SHP77 (cell line): ENCODE measurements around the gene NXT1.

ENCODE experiments used
- DNase-seq, 2 experiments: peaks; one replicate each; lab custom pipeline; 2025; lab: John Stamatoyannopoulos, UW

Gene NXT1

GRCh38 chr20:23390091-23390774 lies 39.6 kb downstream of the NXT1 start:
- no peak for DNase-seq

- no peak for DNase-seq
Measured at GRCh38 chr20:23391707-23392310, 41.2 kb downstream of the NXT1 start.

- DNase-seq = no peak
Measured at GRCh38 chr20:23393996-23394775, 43.6 kb downstream of the NXT1 start.

GRCh38 chr20:23396950-23397627 lies 46.5 kb downstream of the NXT1 start:
- DNase-seq = peak in 1 of 2 experiments; percentile 21

GRCh38 chr20:23397961-23398360 lies 47.4 kb downstream of the NXT1 start:
- DNase-seq = no peak

- DNase-seq = no peak
Measured at GRCh38 chr20:23399568-23400241, 49.1 kb downstream of the NXT1 start.

GRCh38 chr20:23401051-23401450 lies 50.5 kb downstream of the NXT1 start:
- no peak for DNase-seq

- no peak for DNase-seq
Measured at GRCh38 chr20:23403751-23404150, 53.2 kb downstream of the NXT1 start.

- DNase-seq = no peak
Measured at GRCh38 chr20:23404196-23404595, 53.6 kb downstream of the NXT1 start.
